Heart left ventricle (tissue), 13 donors: Measurements from ENCODE around the gene CDK5RAP3.

Source experiments
- CTCF ChIP-seq, 12 donors: fragments of 200-600 bp; sonication (generic) in 4 of 12; IDR thresholded peaks; one replicate each; pipeline versions ENCODE4 v1.5.0 to v1.8.0; 2018 to 2022; ENCODE audit warnings: antibody characterized with exemption in 12 of 12, mild to moderate bottlenecking in 5 of 12
- POLR2A ChIP-seq, 2 donors: fragments of 450-650 bp; IDR thresholded peaks; one replicate each; pipeline ENCODE4 v1.6.1; 2017; ENCODE audit warnings: antibody characterized with exemption in 2 of 2, mild to moderate bottlenecking in 2 of 2, moderate library complexity in 2 of 2
- donor health status: ischemic (EF 13 %, LVEDD 7.1; RV severe dilation, severe dysfunction).
- donor health status: DM: no; HTN: yes; CAD: no.
- donor health status: DM: no; HTN: no; CAD: no.
- donor health status: ischemic (EF 25% LVEDD 6.9; RV normal size, moderate dysfunction).
- donor health status: ischemic (EF 25% LVEDD 5.7; RV mildly dilated, moderate dysfunction).
- donor health status: ischemic (EF 35%, LVEDD 5.7; RV mildly dilated, moderate dysfunction).
- donor health status: nonischemic (EF 11% LVEDD 7.7; RV severe dilation, severe dysfunction).
- donor health status: DM: yes; HTN: yes; CAD: no.
- donor health status: PGD.
- donor health status: ischemic (EF 29% LVEDD 5.4; RV normal size, mild dysfunction).
- donor health status: nonischemic (EF 23%, LVEDD 6.1; RV moderate dilation, normal function).

GRCh38 chr17:47931848-47932247 is 39.1 kb upstream of the CDK5RAP3 start:
- TF ChIP-seq CTCF (IDR thresholded peaks at IDR 0.05) (no peak), POLR2A (IDR thresholded peaks at IDR 0.05) (no peak)
